ENCODE results near the gene CNOT10.
A peak's percentile ranks its signal among the peaks of the same experiment; 100 is the strongest.
"Not testable (repeated sequence)": the region's sequence is repeated elsewhere in the genome, so short reads cannot be mapped to it uniquely, and the experiment has no call there.

Gene CNOT10

DNA sequence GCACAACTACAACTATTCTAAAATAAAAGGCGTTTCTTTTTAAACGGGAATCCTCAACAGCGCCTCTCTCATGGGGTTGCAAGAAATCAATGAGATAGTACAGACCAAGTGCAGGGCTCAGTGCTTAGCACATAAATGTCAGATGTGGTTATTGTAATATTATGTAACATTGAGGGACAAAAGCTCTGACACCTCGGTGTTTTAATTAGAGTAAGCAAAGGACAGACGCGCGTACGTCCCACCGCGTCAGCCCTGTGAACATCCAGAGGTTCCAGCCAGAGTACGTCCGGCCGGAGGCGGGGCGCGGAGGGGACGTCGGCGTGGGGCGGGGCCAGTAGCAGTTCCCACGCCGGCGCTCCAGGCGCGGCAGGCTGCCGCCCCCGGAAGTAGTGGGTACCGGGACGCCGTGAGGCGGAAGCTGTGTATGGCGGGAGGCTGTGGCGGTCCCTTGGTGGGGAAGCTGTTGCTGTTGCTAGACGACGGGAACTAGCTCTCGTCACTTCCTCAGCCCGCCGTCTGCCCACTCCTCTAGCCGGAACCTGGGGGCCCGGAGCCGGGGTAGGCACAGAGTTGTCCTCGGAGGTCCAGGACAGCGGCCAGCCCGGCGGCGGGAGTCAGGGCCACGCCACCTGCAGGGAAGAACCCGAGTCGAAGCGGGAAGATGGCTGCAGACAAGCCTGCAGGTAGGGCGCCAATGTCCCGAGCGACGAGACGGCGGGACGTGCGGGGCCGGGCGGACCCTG lies at the start of gene CNOT10:
Gene CNOT10 (plus strand): TSS at position 389 of the 743 bp plus-strand sequence. CDS start 273 bp downstream, at position 662.
- DNase-seq: peak; percentile 82

DNA sequence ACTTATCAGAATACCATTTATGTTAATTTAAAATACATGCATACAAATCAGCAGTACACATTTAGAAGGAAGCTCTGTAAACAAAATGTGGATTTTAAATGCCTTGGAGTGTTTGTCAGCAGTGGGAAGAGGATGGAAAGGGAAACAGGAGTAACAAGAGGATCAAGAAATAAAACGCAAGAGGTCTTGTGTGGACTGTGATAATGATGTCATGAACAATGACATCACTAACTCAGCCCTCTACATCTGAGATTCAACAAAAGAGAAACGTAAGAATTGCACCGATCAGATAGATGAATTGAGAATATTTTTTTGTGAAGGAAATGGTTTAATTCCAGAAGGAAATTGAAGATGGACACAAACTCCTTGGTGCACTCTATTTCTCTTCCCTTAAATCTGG lies 44.0 kb upstream of the CNOT10 start:
- DNase-seq: no peak

DNA sequence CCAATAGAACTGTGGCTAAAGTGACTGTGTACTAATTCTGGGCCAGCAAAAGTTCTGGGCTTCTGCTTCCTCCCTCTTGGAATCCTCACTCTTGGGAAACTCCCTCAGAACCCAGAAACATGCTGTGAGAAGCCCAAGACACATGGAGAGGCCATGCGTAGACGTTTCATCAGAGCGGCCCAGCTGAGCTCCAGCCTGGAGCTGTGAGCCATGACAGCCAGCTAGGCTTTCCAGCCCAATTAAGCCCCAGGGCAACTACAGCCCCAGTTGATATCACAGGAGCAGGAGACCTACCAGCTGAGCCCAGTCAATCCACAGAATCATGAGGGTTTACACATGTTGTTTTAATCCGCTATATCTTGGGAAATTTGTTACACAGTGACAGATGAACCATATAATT lies 43.6 kb upstream of the CNOT10 start:
- no peak for DNase-seq

- DNase-seq: no peak
Measured at GRCh38 chr3:32643354-32643753, 41.6 kb upstream of the CNOT10 start.

DNA sequence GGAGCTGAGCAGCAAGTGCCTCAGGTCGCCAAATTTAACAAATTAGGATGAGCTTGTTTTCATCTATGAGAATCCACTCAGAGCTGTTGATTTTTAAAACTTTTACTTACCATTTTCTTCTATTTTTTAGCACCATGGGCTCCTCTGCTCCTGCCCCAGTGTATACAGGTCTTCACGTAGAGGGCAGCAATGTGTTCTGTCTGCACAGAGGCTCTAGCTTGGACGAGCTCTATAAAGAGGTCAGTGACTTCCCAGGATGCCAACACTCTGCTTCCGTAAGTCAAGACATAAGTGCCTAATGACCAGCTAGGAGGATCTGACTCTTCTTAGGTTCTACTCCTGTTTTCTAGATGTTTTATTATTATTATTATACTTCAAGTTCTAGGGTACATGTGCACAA lies 41.2 kb upstream of the CNOT10 start:
- DNase-seq: no peak

DNA sequence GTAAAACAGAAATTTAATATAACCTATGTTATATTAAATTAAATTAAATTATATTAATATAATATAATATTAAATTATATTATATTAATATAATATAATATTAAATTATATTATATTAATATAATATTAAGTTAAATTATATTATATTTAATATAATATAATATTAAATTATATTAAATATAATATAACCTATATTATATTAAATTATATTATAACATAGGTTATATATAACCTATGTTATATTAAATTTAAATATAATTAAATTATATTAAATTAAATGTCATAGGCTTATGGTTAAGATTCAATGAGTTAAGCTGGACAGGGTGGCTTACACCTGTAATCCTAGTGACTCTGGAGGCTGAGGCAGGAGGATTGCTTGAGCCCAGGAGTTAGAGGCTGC lies 40.6 kb upstream of the CNOT10 start:
- DNase-seq: no peak

DNA sequence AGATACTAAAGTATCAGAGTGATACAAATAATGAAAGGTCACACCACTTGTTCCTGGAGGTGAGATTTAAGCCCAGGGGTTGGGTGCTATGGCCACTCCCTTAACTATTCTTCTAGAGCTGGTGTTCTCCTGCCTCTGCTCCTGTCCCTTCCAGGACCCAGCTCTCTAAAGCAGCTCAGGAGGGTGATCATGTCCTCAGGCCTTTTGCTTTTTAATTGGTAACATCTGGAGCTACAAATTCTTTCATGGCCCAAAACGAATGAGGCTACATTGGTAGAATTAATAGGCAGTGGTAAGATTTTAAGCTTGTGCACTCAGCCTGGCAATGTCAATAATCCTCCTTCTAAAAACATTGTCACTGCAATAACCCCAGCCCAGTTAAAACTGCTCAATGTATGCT lies 38.2 kb upstream of the CNOT10 start:
- DNase-seq: no peak

DNA sequence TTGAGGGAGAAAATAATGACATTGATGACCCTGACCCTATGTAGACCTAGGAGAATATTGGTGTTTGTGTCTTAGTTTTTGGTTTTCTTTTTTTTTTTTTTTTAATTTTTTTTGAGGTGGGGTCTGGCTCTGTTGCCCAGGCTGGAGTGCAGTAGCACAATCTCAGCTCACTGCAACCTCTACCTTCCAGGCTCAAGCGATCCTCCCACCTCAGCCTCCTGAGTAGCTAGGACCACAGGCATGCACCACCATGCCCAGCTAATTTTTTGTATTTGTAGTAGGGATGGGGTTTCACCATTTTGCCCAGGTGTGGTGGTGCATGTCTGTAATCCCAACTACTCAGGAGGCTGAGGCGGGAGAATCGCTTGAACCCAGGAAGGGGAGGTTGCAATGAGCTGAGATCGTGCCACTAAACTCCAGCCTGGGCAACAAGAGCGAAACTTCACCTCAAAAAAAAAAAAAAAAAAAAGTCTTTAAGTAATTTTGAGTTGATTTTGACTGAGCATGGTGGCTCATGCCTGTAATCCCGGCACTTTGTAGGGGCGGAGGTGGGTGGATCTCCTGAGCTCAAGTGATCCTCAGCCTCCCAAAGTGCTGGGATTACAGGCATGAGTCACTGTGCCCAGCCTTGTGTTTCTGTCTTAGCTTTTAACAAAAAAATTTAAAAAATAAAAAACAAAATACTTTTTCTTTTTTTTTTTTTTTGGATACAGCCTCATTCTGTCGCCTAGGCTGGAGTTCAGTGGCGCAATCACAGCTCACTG lies 32.5 kb upstream of the CNOT10 start:
- DNase-seq: not testable (repeated sequence)

GRCh38 chr3:32655167-32655566 lies 29.8 kb upstream of the CNOT10 start:
- DNase-seq: no peak

DNA sequence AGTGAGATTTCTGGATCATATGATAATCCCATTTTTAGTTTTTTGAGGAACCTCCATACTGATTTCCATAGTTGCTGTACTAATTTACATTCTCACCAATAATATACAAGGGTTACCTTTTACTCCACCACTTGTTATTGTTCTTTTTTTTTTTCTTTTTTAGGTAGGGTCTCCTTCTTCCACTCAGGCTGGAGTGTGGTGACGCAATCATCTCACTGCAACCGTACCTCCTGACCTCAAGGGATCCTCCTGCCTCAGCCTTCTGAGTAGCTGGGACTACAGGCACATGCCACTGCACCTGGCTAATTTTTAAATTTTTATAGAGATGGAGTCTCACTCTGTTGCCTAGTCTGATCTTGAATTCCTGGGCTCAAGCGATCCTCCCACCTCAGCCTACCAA lies 24.4 kb upstream of the CNOT10 start:
- no peak for DNase-seq

DNA sequence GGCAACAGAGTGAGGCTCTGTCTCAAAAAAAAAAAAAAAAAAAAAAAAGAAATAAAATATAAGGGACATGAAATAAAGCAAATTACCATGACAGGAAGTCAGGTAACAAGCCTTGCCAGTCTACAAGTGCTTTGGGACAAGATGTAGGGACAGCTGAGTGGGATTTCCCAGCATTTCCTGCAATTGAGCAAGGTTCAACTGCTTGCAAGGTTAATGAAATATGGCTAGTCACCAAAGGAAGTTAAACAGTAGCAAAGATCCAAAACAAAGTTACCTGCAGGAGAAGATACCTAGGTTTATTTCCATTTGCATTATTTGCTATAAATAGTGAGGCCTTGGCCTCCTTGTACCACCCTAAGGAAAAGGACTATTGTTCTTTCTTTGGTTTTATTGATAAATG lies 22.3 kb upstream of the CNOT10 start:
- DNase-seq: no peak

GRCh38 chr3:32664630-32665075 lies 20.3 kb upstream of the CNOT10 start:
- not testable (repeated sequence) for DNase-seq

DNA sequence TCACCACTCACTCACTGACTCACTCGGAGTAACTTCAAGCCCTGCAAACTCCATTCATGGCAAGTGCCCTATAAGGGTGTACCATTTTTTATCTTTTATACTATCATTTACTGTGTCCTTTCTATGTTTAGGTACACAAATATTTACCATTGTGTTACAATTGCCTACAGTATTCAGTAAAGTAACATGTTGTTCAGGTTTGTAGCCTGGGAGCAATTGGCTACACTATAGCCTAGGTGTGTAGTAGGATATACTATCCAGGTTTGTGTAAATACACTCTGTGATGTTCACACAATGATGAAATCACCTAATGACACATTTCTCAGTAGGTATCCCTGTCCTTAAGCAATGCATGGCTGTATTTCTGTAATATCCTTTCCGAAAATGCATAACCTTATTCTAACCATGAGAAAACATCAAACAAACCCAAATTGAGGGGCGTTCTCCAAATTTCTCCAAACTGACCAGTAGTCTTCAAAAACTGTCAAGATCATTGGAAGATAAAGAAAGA lies 17.9 kb upstream of the CNOT10 start:
- DNase-seq: no peak

DNA sequence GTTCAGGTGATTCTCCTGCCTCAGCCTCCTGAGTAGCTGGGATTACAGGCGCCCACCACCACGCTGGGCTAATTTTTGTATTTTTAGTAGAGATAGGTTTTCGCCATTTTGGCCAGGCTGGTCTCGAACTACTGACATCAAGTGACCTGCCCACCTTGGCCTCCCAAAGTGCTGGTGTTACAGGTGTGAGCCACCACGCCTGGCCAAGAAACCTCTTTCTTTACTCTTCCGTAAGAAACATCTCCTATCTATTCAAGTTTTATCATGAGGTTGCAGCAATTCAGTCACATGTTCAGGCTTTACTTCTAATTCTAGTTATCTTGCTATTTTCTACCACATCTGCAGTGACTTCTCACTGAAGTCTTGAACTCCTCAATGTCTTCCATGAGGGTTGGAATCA lies 15.8 kb upstream of the CNOT10 start:
- DNase-seq: not testable (repeated sequence)

DNA sequence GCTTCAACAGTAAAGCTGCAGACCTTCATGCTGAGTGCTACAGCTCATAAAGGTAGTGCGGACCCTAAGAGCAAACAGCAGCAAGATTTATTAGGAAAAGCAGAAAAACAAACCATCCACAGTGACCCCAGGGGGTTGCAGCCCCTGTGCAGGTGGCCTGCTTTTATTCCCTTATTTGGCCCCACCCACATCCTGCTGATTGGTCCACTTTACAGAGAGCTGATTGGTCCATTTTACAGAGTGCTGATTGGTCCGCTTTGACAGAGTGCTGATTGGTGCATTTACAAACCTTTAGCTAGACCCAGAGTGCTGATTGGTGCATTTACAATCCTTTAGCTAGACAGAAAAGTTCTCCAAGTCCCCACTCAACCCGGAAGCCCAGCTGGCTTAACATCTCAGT lies 11.3 kb upstream of the CNOT10 start:
- not testable (repeated sequence) for DNase-seq

DNA sequence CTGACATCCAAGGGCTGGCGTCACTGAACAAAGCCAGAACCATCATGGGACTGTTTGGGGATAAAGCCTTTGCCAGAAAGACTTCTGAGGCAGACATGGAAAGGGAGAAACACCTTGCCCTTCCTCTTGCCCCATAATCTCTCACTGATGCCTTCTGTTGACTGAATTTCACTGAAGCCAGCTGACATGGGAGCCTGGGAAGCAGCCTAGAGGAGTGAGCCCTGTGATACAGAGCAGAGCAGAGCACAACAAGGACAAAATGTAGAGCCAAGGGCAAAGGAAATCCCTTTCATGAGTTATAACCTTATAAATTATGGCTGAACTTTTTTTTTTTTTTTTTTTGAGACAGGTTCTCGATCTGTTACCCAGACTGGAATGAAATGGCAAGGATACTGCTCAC lies 9.8 kb upstream of the CNOT10 start:
- DNase-seq: no peak

GRCh38 chr3:32675650-32676049 lies 9.3 kb upstream of the CNOT10 start:
- no peak for DNase-seq

DNA sequence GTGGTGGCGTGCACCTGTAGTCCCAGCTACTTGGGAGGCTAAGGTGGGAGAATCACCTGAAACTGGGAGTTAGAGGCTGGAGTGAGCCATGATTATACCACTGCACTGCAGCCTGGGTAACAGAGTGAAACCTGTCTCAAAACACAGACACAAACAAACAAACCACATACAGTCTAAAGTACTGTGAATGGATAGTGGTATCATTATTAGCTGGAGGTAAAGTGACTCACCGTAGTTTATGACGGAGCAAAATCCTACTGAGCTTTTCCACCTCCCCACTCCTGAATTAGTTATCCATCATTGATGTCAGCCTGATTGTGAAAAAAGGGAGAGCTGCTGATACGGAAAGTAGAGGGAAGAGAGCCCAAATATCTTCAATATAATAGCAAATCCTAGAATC lies 3.2 kb upstream of the CNOT10 start:
- DNase-seq: no peak

DNA sequence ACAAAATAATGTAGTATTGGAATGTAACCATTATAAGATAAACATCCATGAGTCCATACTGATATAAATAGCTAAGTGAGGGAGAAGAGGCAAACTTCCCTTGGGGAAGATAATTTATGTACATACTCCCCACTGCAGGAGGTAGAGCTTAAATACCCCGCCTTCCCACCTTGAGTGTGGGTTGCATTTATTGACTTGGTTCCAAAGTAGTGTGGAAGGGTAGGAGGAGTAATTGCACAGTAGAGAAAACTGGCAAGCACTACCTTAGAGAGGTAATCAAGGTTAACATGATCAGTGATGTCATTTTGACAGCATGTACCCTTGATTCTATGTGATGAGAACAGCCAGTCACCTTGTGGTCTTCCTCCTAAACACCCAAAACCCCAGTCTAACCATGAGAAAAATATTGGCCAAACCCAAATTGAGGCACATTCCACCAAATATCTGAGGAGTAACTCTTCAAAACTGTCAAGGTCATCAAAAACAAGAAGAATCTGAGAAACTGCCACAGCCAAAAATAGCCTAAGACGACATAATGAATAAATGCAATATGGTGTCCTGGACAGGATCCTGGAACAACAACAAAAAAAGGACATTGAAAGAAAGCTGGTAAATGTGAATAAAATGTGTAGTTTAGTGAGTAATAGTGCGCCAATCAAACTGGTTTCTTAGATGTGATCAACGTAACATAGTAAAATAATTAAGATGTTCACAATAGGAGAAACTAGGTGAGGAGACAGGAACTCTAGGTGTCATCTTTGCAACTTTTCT lies 774 bp upstream of the CNOT10 start:
- no peak for DNase-seq

- DNase-seq: no peak
Measured at GRCh38 chr3:32685543-32686185, 676 bp downstream of the CNOT10 start.

DNA sequence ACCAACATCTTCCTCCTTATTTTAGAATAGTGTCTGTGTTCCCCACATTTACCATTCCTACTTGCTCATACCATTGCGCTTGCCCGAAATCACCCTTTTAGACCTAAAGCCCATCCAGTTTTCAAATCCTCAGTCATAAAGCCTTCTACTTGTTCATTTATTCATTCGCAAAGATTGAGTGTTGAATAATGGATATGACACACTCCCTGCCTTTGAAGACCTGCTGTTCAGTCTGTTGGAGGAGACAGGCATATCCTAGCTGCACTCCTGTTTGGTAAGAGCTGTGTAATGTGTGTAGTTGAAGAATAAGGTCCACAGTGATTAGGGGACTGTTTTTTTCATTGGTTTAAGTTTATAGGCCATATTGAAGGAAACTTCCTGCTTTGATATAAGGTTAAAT lies 1.7 kb downstream of the CNOT10 start:
- no peak for DNase-seq

DNA sequence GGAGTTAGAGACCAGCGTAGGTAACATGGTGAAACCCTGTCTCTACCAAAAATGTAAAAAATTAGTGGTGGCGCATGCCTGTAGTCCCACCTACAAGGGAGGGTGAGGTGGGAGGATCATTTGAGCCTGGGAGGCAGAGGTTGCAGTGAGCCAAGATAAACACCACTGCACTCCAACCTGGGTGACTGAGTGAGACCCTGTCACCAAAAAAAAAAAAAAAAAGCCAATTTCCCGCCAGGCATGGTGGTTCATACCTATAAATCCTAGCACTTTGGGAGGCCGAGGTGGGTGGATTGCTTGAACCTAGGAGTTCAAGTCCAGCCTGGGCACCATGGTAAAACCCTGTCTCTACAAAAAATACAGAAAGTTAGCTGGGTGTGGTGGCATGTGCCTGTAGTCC lies 6.9 kb downstream of the CNOT10 start:
- no peak for DNase-seq

GRCh38 chr3:32696523-32696922 lies 11.5 kb downstream of the CNOT10 start:
- DNase-seq: no peak
